ENCODE data around the gene LGI1. TPM values are rescaled to one million over a fixed set of nuclear protein-coding genes. Genes with fewer than 3 reads are reported as not detected.

LGI1 gene
- total RNA-seq, 1 experiment from 2014 or later: not detected

Other genes with a start within 250 kb of the LGI1 start
- gene FFAR4, start 191.3 kb upstream of the LGI1 start, total RNA-seq (2014; rRNA removed; shearing (Covaris generic)): not detected in 2 replicates
- 0.37 TPM in 1 of 2 replicates, not detected in the other for gene RBP4, start 156.7 kb upstream of the LGI1 start, total RNA-seq (2014; rRNA removed; shearing (Covaris generic))
- gene PDE6C, start 145.4 kb upstream of the LGI1 start, total RNA-seq (2014; rRNA removed; shearing (Covaris generic)): not detected in 2 replicates
- 0.86 and 2.8 TPM in 2 replicates for gene FRA10AC1, start 55.3 kb upstream of the LGI1 start, total RNA-seq (2014; rRNA removed; shearing (Covaris generic))
- 5.1 and 9.1 TPM in 2 replicates for gene SLC35G1, start 136.0 kb downstream of the LGI1 start, total RNA-seq (2014; rRNA removed; shearing (Covaris generic))
- 2.3 and 3.4 TPM in 2 replicates for gene PLCE1, start 236.0 kb downstream of the LGI1 start, total RNA-seq (2014; rRNA removed; shearing (Covaris generic))